Measurements from ENCODE around the gene MAST1. TPM values are rescaled to one million over a fixed set of nuclear protein-coding genes. Genes with fewer than 3 reads are reported as not detected.
A peak's percentile ranks its signal among the peaks of the same experiment; 100 is the strongest.

MAST1 gene
- total and polyA plus RNA-seq, 5 donors = 0.20 to 0.59 (median 0.33) TPM; not detected in 1

DNA sequence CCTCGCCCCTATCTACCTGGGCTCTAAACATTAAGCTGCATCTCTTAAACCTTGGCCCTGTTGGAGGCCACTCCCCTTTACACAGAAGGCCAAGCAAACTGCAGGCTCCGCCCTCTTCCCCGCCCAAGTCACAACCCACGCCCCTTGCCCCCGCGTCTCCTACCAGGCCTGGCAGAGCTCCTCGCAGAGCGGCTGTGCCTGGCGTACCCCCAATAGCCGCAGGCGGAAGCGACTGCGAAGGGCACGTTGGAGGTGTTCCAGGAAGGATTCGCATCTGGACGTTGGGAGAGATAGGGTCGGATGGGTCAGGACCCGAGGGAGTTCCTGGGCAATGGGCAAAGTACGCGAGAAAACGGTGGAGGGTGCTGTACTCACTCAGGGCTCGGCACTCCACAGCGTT is 9.8 kb upstream of the MAST1 start:
- H3K27me3 ChIP-seq (ENCODE audit: control insufficient read depth, insufficient read depth) = no peaks in the 10 kb centered on the region
- WGBS = 5% methylated on average over 23 of the region's 23 CpGs
- intact Hi-C loops (cut with DNase I) = no loop called here
- no peak overlapping the region for H3K4me3 ChIP-seq (ENCODE audit: low read length)
- DNase-seq = peak in 1 of 3 donors; percentile 61
- ATAC-seq = no peak
- no peaks in the 10 kb centered on the region for H3K4me1 ChIP-seq (ENCODE audit: control insufficient read depth, insufficient read depth, low read length)
- H3K27ac ChIP-seq (ENCODE audit: low read length) = no peak overlapping the region
- H3K9me3 ChIP-seq (ENCODE audit: control insufficient read depth, low read length) = no peaks in the 10 kb centered on the region

GRCh38 chr19:12833418-12833737 is 4.9 kb upstream of the MAST1 start:
- peaks cover 2% of the 10 kb centered on the region for H3K4me1 ChIP-seq (ENCODE audit: control insufficient read depth, insufficient read depth, low read length)
- no peak for ATAC-seq
- intact Hi-C loops (cut with DNase I) = no loop called here
- no peaks in the 10 kb centered on the region for H3K27me3 ChIP-seq (ENCODE audit: control insufficient read depth, insufficient read depth)
- WGBS = 0% methylated on average over 5 of the region's 5 CpGs
- H3K9me3 ChIP-seq (ENCODE audit: control insufficient read depth, low read length) = no peaks in the 10 kb centered on the region
- DNase-seq = no peak
- H3K4me3 ChIP-seq (ENCODE audit: low read length) = peak overlapping the region; percentile 57
- no peak overlapping the region for H3K27ac ChIP-seq (ENCODE audit: low read length)

- Histone ChIP-seq H3K27ac (ENCODE audit: low read length) (no peak overlapping the region), H3K9me3 (ENCODE audit: control insufficient read depth, low read length) (no peaks in the 10 kb centered on the region), H3K27me3 (ENCODE audit: control insufficient read depth, insufficient read depth) (no peaks in the 10 kb centered on the region), H3K4me3 (ENCODE audit: low read length) (peak overlapping the region; percentile 57), H3K4me1 (ENCODE audit: control insufficient read depth, insufficient read depth, low read length) (peaks cover 2% of the 10 kb centered on the region)
- ATAC-seq = peak; percentile 10 to 34
- intact Hi-C loops (cut with DNase I) = no loop called here
- 1% methylated on average over 72 of the region's 87 CpGs for WGBS
- DNase-seq = peak; percentile 27 to 74 (median 53)
Observed at GRCh38 chr19:12833738-12834565, 4.4 kb upstream of the MAST1 start.

GRCh38 chr19:12834566-12834943 is 3.8 kb upstream of the MAST1 start, which contains the start of gene RTBDN:
RTBDN (minus strand) TSS chr19:12834579; CDS start chr19:12829979, 4,600 bp downstream.
- 6% methylated on average over 20 of the region's 20 CpGs for WGBS
- no peak within 1 kb of the TSS for H3K27ac ChIP-seq (ENCODE audit: low read length)
- intact Hi-C loops (cut with DNase I) = no loop called here
- H3K9me3 ChIP-seq (ENCODE audit: control insufficient read depth, low read length) = no peaks in the 10 kb centered on the region
- ATAC-seq (no peak), DNase-seq (no peak)
- no peaks in the 10 kb centered on the region for H3K27me3 ChIP-seq (ENCODE audit: control insufficient read depth, insufficient read depth)
- H3K4me1 ChIP-seq (ENCODE audit: control insufficient read depth, insufficient read depth, low read length) = peaks cover 2% of the 10 kb centered on the region
- peak within 1 kb of the TSS; percentile 57 for H3K4me3 ChIP-seq (ENCODE audit: low read length)

DNA sequence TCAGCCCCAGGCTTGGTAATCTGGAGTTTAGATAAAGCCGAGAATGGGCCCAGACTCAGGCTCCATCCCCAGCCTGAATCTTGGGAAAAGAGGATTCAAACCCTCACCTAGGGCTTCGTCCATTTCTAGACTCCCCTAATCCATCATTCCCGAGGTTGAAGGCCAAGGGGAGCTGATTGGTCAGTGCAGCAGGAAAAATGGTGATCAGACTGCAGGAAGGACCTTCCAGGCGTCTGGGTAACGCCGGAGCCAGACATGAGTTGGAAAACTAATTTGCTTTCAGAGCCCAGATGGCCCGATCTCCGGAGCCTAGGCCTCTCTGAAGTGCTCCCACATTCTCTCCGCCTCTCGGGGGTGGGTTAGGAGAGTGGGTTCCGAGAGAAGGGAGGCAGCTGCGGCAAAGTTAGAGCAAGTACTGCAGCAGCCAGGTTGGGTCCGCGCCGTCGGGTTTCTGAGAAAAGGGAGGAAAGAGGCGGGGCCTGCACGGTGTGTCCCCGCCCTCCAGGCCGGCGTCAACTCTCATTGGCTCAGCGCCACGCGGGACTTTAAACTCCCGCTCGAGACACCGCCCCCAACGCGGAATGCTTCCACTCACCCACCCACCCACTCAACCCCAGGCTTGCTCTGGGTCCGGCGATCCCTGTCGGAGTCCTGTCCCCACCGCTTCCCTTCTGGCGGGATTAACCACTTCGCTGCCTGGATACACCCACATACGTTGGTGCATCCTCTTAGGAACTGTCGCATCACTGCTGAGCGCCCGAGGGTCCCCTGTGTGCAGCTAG is 3.1 kb upstream of the MAST1 start:
- H3K4me1 ChIP-seq (ENCODE audit: control insufficient read depth, insufficient read depth, low read length) = peaks cover 2% of the 10 kb centered on the region
- no peak overlapping the region for H3K4me3 ChIP-seq (ENCODE audit: low read length)
- ATAC-seq = no peak
- intact Hi-C loops (cut with DNase I) = no loop called here
- DNase-seq = peak; percentile 31 to 70 (median 62)
- H3K9me3 ChIP-seq (ENCODE audit: control insufficient read depth, low read length) = no peaks in the 10 kb centered on the region
- 7% methylated on average over 39 of the region's 39 CpGs for WGBS
- H3K27me3 ChIP-seq (ENCODE audit: control insufficient read depth, insufficient read depth) = no peaks in the 10 kb centered on the region
- H3K27ac ChIP-seq (ENCODE audit: low read length) = no peak overlapping the region

- Histone ChIP-seq H3K27ac (ENCODE audit: low read length) (no peak overlapping the region), H3K9me3 (ENCODE audit: control insufficient read depth, low read length) (no peaks in the 10 kb centered on the region), H3K27me3 (ENCODE audit: control insufficient read depth, insufficient read depth) (no peaks in the 10 kb centered on the region), H3K4me3 (ENCODE audit: low read length) (no peak overlapping the region), H3K4me1 (ENCODE audit: control insufficient read depth, insufficient read depth, low read length) (peaks cover 2% of the 10 kb centered on the region)
- ATAC-seq (no peak), DNase-seq (no peak)
- 7% methylated on average over 6 of the region's 6 CpGs for WGBS
- intact Hi-C loops (cut with DNase I) = no loop called here
Observed at GRCh38 chr19:12836529-12836863, 1.8 kb upstream of the MAST1 start.

DNA sequence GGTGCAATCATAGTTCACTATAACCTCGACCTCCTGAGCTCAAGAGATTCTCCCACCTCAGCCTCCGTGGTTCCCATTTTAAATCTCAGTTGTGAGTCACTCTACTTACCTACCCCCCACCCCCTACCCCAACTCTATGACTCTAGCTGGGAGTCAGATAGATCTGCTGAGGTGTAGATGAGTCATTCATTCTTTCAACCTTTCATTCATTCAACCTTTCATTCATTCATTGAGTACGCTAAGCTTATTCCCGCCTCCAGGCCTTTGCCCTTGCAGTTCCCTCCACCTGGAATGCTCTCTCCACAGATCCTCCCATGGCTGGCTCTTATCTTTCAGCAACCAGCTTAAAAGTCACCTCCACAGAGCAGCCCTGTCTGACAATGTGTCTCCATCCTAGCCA is 1.1 kb upstream of the MAST1 start:
- intact Hi-C loops (cut with DNase I) = no loop called here
- 84% methylated on average over 4 of the region's 4 CpGs for WGBS
- H3K27ac ChIP-seq (ENCODE audit: low read length) = no peak overlapping the region
- no peaks in the 10 kb centered on the region for H3K9me3 ChIP-seq (ENCODE audit: control insufficient read depth, low read length)
- DNase-seq (no peak), ATAC-seq (no peak)
- H3K4me1 ChIP-seq (ENCODE audit: control insufficient read depth, insufficient read depth, low read length) = peaks cover 2% of the 10 kb centered on the region
- no peak overlapping the region for H3K4me3 ChIP-seq (ENCODE audit: low read length)
- H3K27me3 ChIP-seq (ENCODE audit: control insufficient read depth, insufficient read depth) = no peaks in the 10 kb centered on the region

GRCh38 chr19:12838886-12839756 is 806 bp downstream of the MAST1 start:
- Histone ChIP-seq H3K9me3 (ENCODE audit: control insufficient read depth, low read length) (no peaks in the 10 kb centered on the region), H3K4me3 (ENCODE audit: low read length) (peak overlapping the region; percentile 38), H3K4me1 (ENCODE audit: control insufficient read depth, insufficient read depth, low read length) (peaks cover 2% of the 10 kb centered on the region), H3K27me3 (ENCODE audit: control insufficient read depth, insufficient read depth) (no peaks in the 10 kb centered on the region), H3K27ac (ENCODE audit: low read length) (no peak overlapping the region)
- WGBS = 20% methylated on average over 21 of the region's 21 CpGs
- intact Hi-C loops (cut with DNase I) = no loop called here
- DNase-seq (no peak), ATAC-seq (no peak)

DNA sequence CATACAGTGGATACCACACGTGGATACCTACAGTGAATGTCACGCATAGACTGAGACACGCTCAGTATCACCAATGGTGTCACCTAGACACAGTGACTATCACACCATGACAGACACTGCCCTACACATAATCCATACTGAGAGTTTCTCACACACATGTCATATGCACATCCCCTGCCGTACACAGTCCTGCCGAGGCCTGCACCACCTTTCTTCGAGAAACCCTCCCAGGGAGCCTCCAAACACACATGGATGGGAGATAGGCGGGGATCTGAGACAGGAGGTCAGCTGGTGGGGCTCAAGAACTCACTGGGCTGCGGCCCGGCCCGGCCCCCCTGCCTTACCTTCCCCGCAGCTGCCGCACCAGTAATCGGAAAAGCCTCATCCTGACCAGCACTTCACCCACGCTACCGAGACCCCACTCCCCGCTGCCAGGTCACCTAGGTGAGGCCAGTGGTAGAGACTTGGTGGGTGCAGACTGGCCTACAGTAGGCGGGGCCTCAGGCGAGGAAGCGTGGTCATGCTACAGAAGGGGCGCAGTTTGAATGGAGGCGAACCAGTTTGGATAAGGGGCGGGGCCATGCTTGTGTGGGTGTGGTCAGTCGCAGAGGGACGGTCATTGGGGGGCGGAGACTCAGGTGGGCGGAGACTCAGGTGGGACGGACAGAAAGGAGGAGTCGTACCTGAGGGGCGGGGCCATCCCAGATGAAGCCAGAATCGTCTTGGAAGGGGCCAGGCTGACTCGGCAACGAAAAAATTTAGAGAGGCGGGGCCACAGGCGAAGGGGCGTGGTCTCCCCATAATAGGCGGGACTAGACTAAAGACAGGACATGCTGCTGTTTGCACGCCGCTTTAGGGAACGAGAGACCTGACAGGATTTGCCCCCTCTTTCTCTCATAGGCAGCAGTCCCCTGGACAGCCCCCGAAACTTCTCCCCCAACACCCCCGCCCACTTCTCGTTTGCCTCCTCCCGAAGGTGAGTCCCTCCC is 2.1 kb downstream of the MAST1 start:
- Histone ChIP-seq H3K4me3 (ENCODE audit: low read length) (no peak overlapping the region), H3K4me1 (ENCODE audit: control insufficient read depth, insufficient read depth, low read length) (peaks cover 2% of the 10 kb centered on the region), H3K27ac (ENCODE audit: low read length) (no peak overlapping the region), H3K27me3 (ENCODE audit: control insufficient read depth, insufficient read depth) (no peaks in the 10 kb centered on the region), H3K9me3 (ENCODE audit: control insufficient read depth, low read length) (no peaks in the 10 kb centered on the region)
- DNase-seq = peak; percentile 52 to 78 (median 67)
- 23% methylated on average over 43 of the region's 43 CpGs for WGBS
- peak; percentile 45 to 55 for ATAC-seq
- intact Hi-C loops (cut with DNase I) = loop anchor here in 1 of 4 donors (10.0 kb wide), 1 partner anchor 166 kb away; no protein-coding TSS in a partner anchor

DNA sequence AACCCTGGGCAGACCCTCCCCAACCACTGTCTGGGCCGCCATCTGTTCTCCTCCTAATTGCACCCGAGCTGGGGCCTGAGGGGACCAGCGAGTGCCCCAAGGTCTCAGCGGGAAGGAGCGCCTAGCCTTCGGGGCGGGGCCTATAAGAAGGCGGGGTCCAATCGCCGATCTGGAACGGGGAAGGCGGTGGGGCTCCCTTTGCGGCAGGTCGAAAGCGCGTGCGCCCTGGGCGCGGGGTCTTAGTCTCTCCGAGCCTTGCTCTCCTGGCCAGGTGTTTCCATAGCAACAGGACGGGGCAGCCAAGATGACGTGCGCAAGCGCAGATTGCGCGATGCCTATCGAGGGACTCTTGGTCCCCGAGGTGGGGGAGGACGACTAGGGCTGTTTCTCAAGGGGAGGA is 2.8 kb downstream of the MAST1 start:
- no peaks in the 10 kb centered on the region for H3K27me3 ChIP-seq (ENCODE audit: control insufficient read depth, insufficient read depth)
- H3K4me3 ChIP-seq (ENCODE audit: low read length) = no peak overlapping the region
- intact Hi-C loops (cut with DNase I) = loop anchor here in 1 of 4 donors (10.0 kb wide), 1 partner anchor 166 kb away; no protein-coding TSS in a partner anchor
- H3K27ac ChIP-seq (ENCODE audit: low read length) = no peak overlapping the region
- 2% methylated on average over 29 of the region's 29 CpGs for WGBS
- ATAC-seq = peak; percentile 5 to 9
- H3K4me1 ChIP-seq (ENCODE audit: control insufficient read depth, insufficient read depth, low read length) = peaks cover 2% of the 10 kb centered on the region
- DNase-seq = peak in 2 of 3 donors; percentile 54 to 64
- no peaks in the 10 kb centered on the region for H3K9me3 ChIP-seq (ENCODE audit: control insufficient read depth, low read length)

Measured in right cardiac atrium (tissue), 5 donors.